Measurements from ENCODE around the gene ABCD1.
A peak's percentile ranks its signal among the peaks of the same experiment; 100 is the strongest.
"Not testable (repeated sequence)": the region's sequence is repeated elsewhere in the genome, so short reads cannot be mapped to it uniquely, and the experiment has no call there.

The ABCD1 gene

GRCh38 chrX:153726286-153727122 lies 1.8 kb downstream of the ABCD1 start:
- Histone ChIP-seq H3K4me3 (ENCODE audit: insufficient read depth, low read depth, low read length, poor library complexity, severe bottlenecking) (peak overlapping the region; percentile 8), H3K27ac (ENCODE audit: insufficient read depth, low read length, poor library complexity, severe bottlenecking) (peak overlapping the region; percentile 41), H3K4me1 (ENCODE audit: control insufficient read depth, insufficient read depth, low read length, poor library complexity, severe bottlenecking) (peaks cover 26% of the 10 kb centered on the region), H3K27me3 (replicated peaks; ENCODE audit: control insufficient read depth, insufficient read depth, low read length, poor library complexity, severe bottlenecking) (no peaks in the 10 kb centered on the region), H3K36me3 (ENCODE audit: control insufficient read depth, insufficient read depth, low read length) (no peaks in the 10 kb centered on the region), H3K9me3 (ENCODE audit: control insufficient read depth, low read length) (no peaks in the 10 kb centered on the region)
- DNase-seq = peak; percentile 28 to 49 (median 33)

GRCh38 chrX:153727123-153727931 lies 2.7 kb downstream of the ABCD1 start:
- Histone ChIP-seq H3K4me3 (ENCODE audit: insufficient read depth, low read depth, low read length, poor library complexity, severe bottlenecking) (peak overlapping the region; percentile 8), H3K9me3 (ENCODE audit: control insufficient read depth, low read length) (no peaks in the 10 kb centered on the region), H3K4me1 (ENCODE audit: control insufficient read depth, insufficient read depth, low read length, poor library complexity, severe bottlenecking) (peaks cover 25% of the 10 kb centered on the region), H3K27me3 (replicated peaks; ENCODE audit: control insufficient read depth, insufficient read depth, low read length, poor library complexity, severe bottlenecking) (no peaks in the 10 kb centered on the region), H3K36me3 (ENCODE audit: control insufficient read depth, insufficient read depth, low read length) (no peaks in the 10 kb centered on the region), H3K27ac (ENCODE audit: insufficient read depth, low read length, poor library complexity, severe bottlenecking) (peak overlapping the region; percentile 41)
- DNase-seq = no peak

- Histone ChIP-seq H3K4me3 (ENCODE audit: insufficient read depth, low read depth, low read length, poor library complexity, severe bottlenecking) (no peak overlapping the region), H3K9me3 (ENCODE audit: control insufficient read depth, low read length) (no peaks in the 10 kb centered on the region), H3K4me1 (ENCODE audit: control insufficient read depth, insufficient read depth, low read length, poor library complexity, severe bottlenecking) (peaks cover 23% of the 10 kb centered on the region), H3K36me3 (ENCODE audit: control insufficient read depth, insufficient read depth, low read length) (no peaks in the 10 kb centered on the region), H3K27ac (ENCODE audit: insufficient read depth, low read length, poor library complexity, severe bottlenecking) (no peak overlapping the region), H3K27me3 (replicated peaks; ENCODE audit: control insufficient read depth, insufficient read depth, low read length, poor library complexity, severe bottlenecking) (no peaks in the 10 kb centered on the region)
- no peak for DNase-seq
These were observed 3.4 kb downstream of the ABCD1 start for GRCh38 chrX:153728095-153728494.

GRCh38 chrX:153728951-153729631 lies 4.4 kb downstream of the ABCD1 start:
- Histone ChIP-seq H3K4me1 (ENCODE audit: control insufficient read depth, insufficient read depth, low read length, poor library complexity, severe bottlenecking) (peaks cover 23% of the 10 kb centered on the region), H3K27ac (ENCODE audit: insufficient read depth, low read length, poor library complexity, severe bottlenecking) (no peak overlapping the region), H3K4me3 (ENCODE audit: insufficient read depth, low read depth, low read length, poor library complexity, severe bottlenecking) (no peak overlapping the region), H3K9me3 (ENCODE audit: control insufficient read depth, low read length) (no peaks in the 10 kb centered on the region), H3K27me3 (replicated peaks; ENCODE audit: control insufficient read depth, insufficient read depth, low read length, poor library complexity, severe bottlenecking) (no peaks in the 10 kb centered on the region), H3K36me3 (ENCODE audit: control insufficient read depth, insufficient read depth, low read length) (no peaks in the 10 kb centered on the region)
- DNase-seq = no peak

GRCh38 chrX:153730115-153730514 lies 5.5 kb downstream of the ABCD1 start:
- DNase-seq; H3K9me3 ChIP-seq (ENCODE audit: control insufficient read depth, low read length); H3K27me3 ChIP-seq (replicated peaks; ENCODE audit: control insufficient read depth, insufficient read depth, low read length, poor library complexity, severe bottlenecking); H3K36me3 ChIP-seq (ENCODE audit: control insufficient read depth, insufficient read depth, low read length); H3K27ac ChIP-seq (ENCODE audit: insufficient read depth, low read length, poor library complexity, severe bottlenecking); H3K4me3 ChIP-seq (ENCODE audit: insufficient read depth, low read depth, low read length, poor library complexity, severe bottlenecking): not testable (repeated sequence)
- H3K4me1 ChIP-seq (ENCODE audit: control insufficient read depth, insufficient read depth, low read length, poor library complexity, severe bottlenecking) = peaks cover 18% of the 10 kb centered on the region

- DNase-seq = no peak
- H3K4me1 ChIP-seq (ENCODE audit: control insufficient read depth, insufficient read depth, low read length, poor library complexity, severe bottlenecking) = peaks cover 8% of the 10 kb centered on the region
- H3K27ac ChIP-seq (ENCODE audit: insufficient read depth, low read length, poor library complexity, severe bottlenecking) = no peak overlapping the region
- no peaks in the 10 kb centered on the region for H3K27me3 ChIP-seq (replicated peaks; ENCODE audit: control insufficient read depth, insufficient read depth, low read length, poor library complexity, severe bottlenecking)
- no peaks in the 10 kb centered on the region for H3K36me3 ChIP-seq (ENCODE audit: control insufficient read depth, insufficient read depth, low read length)
- H3K9me3 ChIP-seq (ENCODE audit: control insufficient read depth, low read length) = no peaks in the 10 kb centered on the region
- no peak overlapping the region for H3K4me3 ChIP-seq (ENCODE audit: insufficient read depth, low read depth, low read length, poor library complexity, severe bottlenecking)
These were observed 6.6 kb downstream of the ABCD1 start for GRCh38 chrX:153731117-153731844.

- Histone ChIP-seq H3K27me3 (replicated peaks; ENCODE audit: control insufficient read depth, insufficient read depth, low read length, poor library complexity, severe bottlenecking) (no peaks in the 10 kb centered on the region), H3K4me3 (ENCODE audit: insufficient read depth, low read depth, low read length, poor library complexity, severe bottlenecking) (no peak overlapping the region), H3K27ac (ENCODE audit: insufficient read depth, low read length, poor library complexity, severe bottlenecking) (no peak overlapping the region), H3K36me3 (ENCODE audit: control insufficient read depth, insufficient read depth, low read length) (no peaks in the 10 kb centered on the region), H3K4me1 (ENCODE audit: control insufficient read depth, insufficient read depth, low read length, poor library complexity, severe bottlenecking) (peaks cover 6% of the 10 kb centered on the region), H3K9me3 (ENCODE audit: control insufficient read depth, low read length) (no peaks in the 10 kb centered on the region)
- no peak for DNase-seq
These were observed 7.2 kb downstream of the ABCD1 start for GRCh38 chrX:153731845-153732215.

GRCh38 chrX:153732401-153732800 lies 7.7 kb downstream of the ABCD1 start:
- Histone ChIP-seq H3K9me3 (ENCODE audit: control insufficient read depth, low read length) (no peaks in the 10 kb centered on the region), H3K27me3 (replicated peaks; ENCODE audit: control insufficient read depth, insufficient read depth, low read length, poor library complexity, severe bottlenecking) (no peaks in the 10 kb centered on the region), H3K4me1 (ENCODE audit: control insufficient read depth, insufficient read depth, low read length, poor library complexity, severe bottlenecking) (peaks cover 1% of the 10 kb centered on the region), H3K4me3 (ENCODE audit: insufficient read depth, low read depth, low read length, poor library complexity, severe bottlenecking) (no peak overlapping the region), H3K36me3 (ENCODE audit: control insufficient read depth, insufficient read depth, low read length) (no peaks in the 10 kb centered on the region), H3K27ac (ENCODE audit: insufficient read depth, low read length, poor library complexity, severe bottlenecking) (no peak overlapping the region)
- no peak for DNase-seq

- no peaks in the 10 kb centered on the region for H3K9me3 ChIP-seq (ENCODE audit: control insufficient read depth, low read length)
- no peak for DNase-seq
- no peak overlapping the region for H3K27ac ChIP-seq (ENCODE audit: insufficient read depth, low read length, poor library complexity, severe bottlenecking)
These were observed 9.1 kb downstream of the ABCD1 start for GRCh38 chrX:153733651-153734240.

More at GRCh38 chrX:153733651-153734240, 9.1 kb downstream of the ABCD1 start:
- Histone ChIP-seq H3K4me1 (ENCODE audit: control insufficient read depth, insufficient read depth, low read length, poor library complexity, severe bottlenecking) (no peaks in the 10 kb centered on the region), H3K4me3 (ENCODE audit: insufficient read depth, low read depth, low read length, poor library complexity, severe bottlenecking) (no peak overlapping the region), H3K36me3 (ENCODE audit: control insufficient read depth, insufficient read depth, low read length) (no peaks in the 10 kb centered on the region), H3K27me3 (replicated peaks; ENCODE audit: control insufficient read depth, insufficient read depth, low read length, poor library complexity, severe bottlenecking) (no peaks in the 10 kb centered on the region)
